Erythroblast (primary cell): ENCODE data around the gene IFT122.

Experiments used
- GATA1 ChIP-seq: IDR thresholded peaks from 2 replicates; pipeline ENCODE4 v1.6.1; 2011; ENCODE audit warnings: low read depth, mild to moderate bottlenecking, control low read depth, low read length, moderate library complexity
- POLR2A ChIP-seq: IDR thresholded peaks from 2 replicates; pipeline ENCODE4 v1.6.1; 2011; ENCODE audit warnings: mild to moderate bottlenecking, low read length

GRCh38 chr3:129435367-129435766 is 4.7 kb upstream of the IFT122 start:
- TF ChIP-seq POLR2A (no peak), GATA1 (no peak)
